GM12878 (cell line): ENCODE measurements around the gene PSAP. TPM values are rescaled to one million over a fixed set of nuclear protein-coding genes. Genes with fewer than 3 reads are reported as not detected.

Experiments used
- ATAC-seq: fragments of 200-7000 bp; cut with Tn5 transposase; 3 replicates; pipeline ENCODE4 v1.9.1; 2020; ENCODE audit warnings: mild to moderate bottlenecking, moderate library complexity
- BruUV-seq: library from RNA; stranded (reverse); fragments of 400-500 nt; replicated peaks from 2 replicates; lab custom pipeline; 2021; lab: Mats Ljungman, UMichigan
- CTCF ChIA-PET: fragments of 300-600 bp; sonication (Branson Sonifier 250); formaldehyde crosslinking; extraction: SDS; loops from one replicate; lab custom pipeline; 2021; ENCODE audit warnings: inconsistent platforms; lab: Yijun Ruan, JAX
- POLR2A ChIA-PET: fragments of 350-600 bp; formaldehyde crosslinking; extraction: SDS; loops from one replicate; lab custom pipeline; 2021; ENCODE audit warnings: inconsistent platforms; lab: Charles Lee
- RAD21 ChIA-PET: fragments of 300-600 bp; sonication (Branson Sonifier 250); formaldehyde crosslinking; loops from one replicate; lab custom pipeline; 2023; ENCODE audit warnings: antibody characterized with exemption; ENCODE audit not compliant: unreplicated experiment; lab: Charles Lee
- SMC1A ChIA-PET: fragments of 300-600 bp; sonication (Branson Sonifier 250); formaldehyde crosslinking; loops from one replicate; lab custom pipeline; 2023; ENCODE audit not compliant: unreplicated experiment, uncharacterized antibody; lab: Charles Lee
- DNase-seq: peaks from one replicate; pipeline ENCODE4 v3.0.0-alpha.2; 2011; ENCODE audit warnings: low read depth, low spot score
- FAIRE-seq: peaks from 3 replicates; lab custom pipeline; 2011; peaks lifted over from hg19 to GRCh38; lab: Jason Lieb, UNC
- H2AFZ ChIP-seq: 2 replicates; pipeline ENCODE4 v1.6.0; 2011; ENCODE audit warnings: low read depth, low read length, control low read depth; ENCODE audit not compliant: control insufficient read depth
- H3K27ac ChIP-seq: 2 replicates; pipeline ENCODE4 v1.5.1; 2011; ENCODE audit warnings: control low read depth; ENCODE audit not compliant: control insufficient read depth, insufficient read depth
- H3K27me3 ChIP-seq, 2 experiments: replicated peaks in 1 of 2; 2 replicates each; pipeline versions ENCODE4 v1.6.0 to v1.6.1; 2011; ENCODE audit warnings: low read length in 1 of 2; ENCODE audit not compliant: control insufficient read depth in 2 of 2, insufficient read depth in 2 of 2
- H3K36me3 ChIP-seq, 2 experiments: 2 replicates each; pipeline ENCODE4 v1.5.1; 2011; ENCODE audit warnings: low read length in 1 of 2; ENCODE audit not compliant: control insufficient read depth in 2 of 2, insufficient read depth in 2 of 2
- H3K4me1 ChIP-seq: 2 replicates; pipeline ENCODE4 v1.6.1; 2011; ENCODE audit warnings: mild to moderate bottlenecking, low read length, moderate library complexity, mixed read lengths; ENCODE audit not compliant: control insufficient read depth, insufficient read depth
- H3K4me2 ChIP-seq: 2 replicates; pipeline ENCODE4 v1.6.0; 2011; ENCODE audit warnings: control low read depth; ENCODE audit not compliant: control insufficient read depth, insufficient read depth
- H3K4me3 ChIP-seq: fragments of 200-600 bp; sonication (generic); 2 replicates; pipeline ENCODE4 v1.5.1; 2016
- H3K79me2 ChIP-seq: 2 replicates; pipeline ENCODE4 v1.6.0; 2011; ENCODE audit warnings: low read length; ENCODE audit not compliant: control insufficient read depth, insufficient read depth
- H3K9ac ChIP-seq: 2 replicates; pipeline ENCODE4 v1.8.0; 2011; ENCODE audit warnings: low read length, control low read depth, mixed read lengths; ENCODE audit not compliant: control insufficient read depth, insufficient read depth
- H3K9me3 ChIP-seq: replicated peaks from 3 replicates; pipeline ENCODE4 v1.5.1; 2011; ENCODE audit warnings: mild to moderate bottlenecking, low read length; ENCODE audit not compliant: control insufficient read depth, insufficient read depth
- H4K20me1 ChIP-seq: 2 replicates; pipeline ENCODE4 v1.6.0; 2011; ENCODE audit not compliant: control insufficient read depth, insufficient read depth
- FOXK2 ChIP-seq: fragments of 450-650 bp; IDR thresholded peaks from 2 replicates; pipeline ENCODE4 v1.6.1; 2017; ENCODE audit warnings: mild to moderate bottlenecking, moderate library complexity
- GABPA ChIP-seq: IDR thresholded peaks from 2 replicates; pipeline ENCODE4 v1.6.1; 2014; ENCODE audit warnings: antibody characterized with exemption, low read depth, mild to moderate bottlenecking, inconsistent platforms
- HDGF ChIP-seq: fragments of 450-650 bp; IDR thresholded peaks from 2 replicates; pipeline ENCODE4 v1.6.1; 2016; ENCODE audit warnings: antibody characterized with exemption
- LARP7 ChIP-seq: fragments of 450-650 bp; IDR thresholded peaks from 2 replicates; pipeline ENCODE4 v1.6.1; 2017; ENCODE audit warnings: mild to moderate bottlenecking
- NFYA ChIP-seq: IDR thresholded peaks from 2 replicates; pipeline ENCODE4 v1.6.1; 2011; ENCODE audit warnings: low read depth, mild to moderate bottlenecking, low read length, improper control_type of control experiment, borderline replicate concordance
- RB1 ChIP-seq: fragments of 450-650 bp; formaldehyde crosslinking; IDR thresholded peaks from 2 replicates; pipeline ENCODE4 v1.6.1; 2017; ENCODE audit warnings: mild to moderate bottlenecking, borderline replicate concordance
- WGBS: methylation state at CpG from one replicate; pipeline ENCODE4 v1.1.6; 2016; ENCODE audit warnings: low lambda C conversion rate; ENCODE audit not compliant: insufficient replicate concordance, insufficient coverage; ENCODE audit errors: missing lambda C conversion rate; 5-methylcytosine and 5-hydroxymethylcytosine counted together
- in situ Hi-C: fragments of 300-500 bp; cut with MboI; formaldehyde crosslinking; loops from 9 replicates; pipeline ENCODE4 v1.14.3; 2018; ENCODE audit warnings: mixed read lengths
- intact Hi-C: fragments of 100-400 bp; cut with micrococcal nuclease; formaldehyde crosslinking; loops from one replicate; pipeline ENCODE4 v1.14.2; 2022; ENCODE audit not compliant: unreplicated experiment
- polyA plus RNA-seq, 11 experiments: library from polyadenylated mRNA; depleted of rRNA in 4 of 11; unstranded in 6 of 11; stranded (reverse) in 5 of 11; fragments of >200 nt; fragmentation: Nextera tagmentation in 4 of 11; fragmentation: Illumina TruSeq in 1 of 11; extraction: Ambion mirVana in 4 of 11; extraction: Trizol in 1 of 11; gene quantifications; 1 replicate in 1 of 11; 2 replicates in 10 of 11; pipeline versions ENCODE4 v1.2.1 to v1.2.3, GENCODE V29; 2011 to 2016; ENCODE audit warnings: inconsistent platforms in 2 of 11, missing spikeins in 2 of 11, low read depth in 1 of 11
- total RNA-seq, 4 experiments: library from RNA; depleted of rRNA in 3 of 4; stranded (reverse); fragments of >200 nt in 3 of 4; fragmentation: Illumina TruSeq in 1 of 4; extraction: Trizol in 1 of 4; gene quantifications; 2 replicates each; pipeline versions ENCODE4 v1.2.1 to v1.2.3, GENCODE V29; 2013 to 2021
- TF ChIP-seq, protein P1 (sequence below): fragments of 450-650 bp; conservative IDR thresholded peaks from 2 replicates; pipeline ENCODE4 v1.6.1; 2017; ENCODE audit warnings: mild to moderate bottlenecking, moderate library complexity
- TF ChIP-seq, protein P2 (sequence below): fragments of 450-650 bp; formaldehyde crosslinking; IDR thresholded peaks from 2 replicates; pipeline ENCODE4 v1.5.0; 2022; ENCODE audit warnings: mild to moderate bottlenecking, missing genetic modification characterization

The PSAP gene
- total and polyA plus RNA-seq, 10 of the 15 experiments (the other 5 are each of a cell fraction or from before 2014, with no cell fraction given) = 178 to 336 (median 286) TPM

DNA sequence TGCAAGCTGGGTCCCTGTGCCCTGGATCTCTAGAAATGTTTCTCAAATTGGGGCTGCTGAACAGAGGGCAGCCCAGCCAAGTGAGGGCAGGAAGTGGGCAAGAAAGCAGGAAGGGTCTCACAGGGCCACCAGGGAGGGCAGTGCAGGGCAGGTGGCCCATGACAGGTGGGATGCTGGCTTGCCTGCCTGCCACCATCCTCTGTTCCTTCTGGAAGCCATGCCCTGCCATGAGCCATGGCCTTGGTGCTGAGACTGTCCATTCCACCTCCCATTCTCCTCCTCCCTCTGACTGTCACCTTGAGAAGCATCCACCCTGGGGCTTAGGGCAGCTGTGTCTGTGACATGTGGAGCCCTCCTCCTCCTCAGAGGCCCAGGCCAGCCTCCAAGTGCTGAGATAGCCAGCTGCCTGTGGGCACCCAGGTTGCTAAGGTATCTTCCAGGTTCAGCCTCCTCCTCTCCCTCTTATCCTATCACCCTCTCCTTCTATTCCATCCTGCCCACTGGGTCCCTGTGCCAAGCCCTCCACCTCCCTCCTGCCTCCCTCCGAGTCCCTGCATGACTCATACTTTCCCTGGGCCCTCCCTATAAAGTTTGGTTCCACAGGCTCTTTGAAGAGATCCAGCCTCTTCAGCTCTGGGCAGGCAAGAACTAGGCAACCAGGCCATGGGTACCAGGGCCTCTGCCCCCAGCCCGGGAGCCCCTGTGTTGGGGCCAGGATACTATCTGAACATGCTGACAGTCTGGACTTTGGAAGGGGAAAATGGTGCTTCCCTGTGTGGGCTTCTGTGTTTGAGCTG, 79.0 kb downstream of the PSAP start:
- Histone ChIP-seq H3K4me1 (peaks cover 70% of the 10 kb centered on the region), H3K4me2 (peak overlapping the region; percentile 99), H3K4me3 (peak overlapping the region; percentile 76; the same call in 1 of the 2 replicates), H2AFZ (no peak overlapping the region), H3K27ac (peak overlapping the region; percentile 14; the same call in 1 of the 2 replicates), H3K79me2 (peaks cover 23% of the 10 kb centered on the region), H3K27me3 (no peaks in the 10 kb centered on the region), H4K20me1 (no peaks in the 10 kb centered on the region), H3K9ac (peak overlapping the region; percentile 9; the same call in 1 of the 2 replicates), H3K9me3 (no peaks in the 10 kb centered on the region), H3K36me3 (no peaks in the 10 kb centered on the region)
- ATAC-seq (no peak), DNase-seq (no peak), FAIRE-seq (no peak)
- TSS peak; percentile 44 for BruUV-seq
- in situ Hi-C loops = no loop called here
- 38% methylated on average over 2 of the region's 2 CpGs for WGBS
- intact Hi-C loops = no loop called here
- ChIA-PET POLR2A (interaction anchor here (0.6 to 3.2 kb wide), 9 partner anchors 24 to 1604 kb away, joined by 3 to 9 read pairs (median 4); partner anchors contain the start of gene PSAP), RAD21 (interaction anchor here (0.6 to 3.6 kb wide), 12 partner anchors 11 to 563 kb away, joined by 3 to 29 read pairs (median 6); no protein-coding TSS in a partner anchor), SMC1A (interaction anchor here (1.0 to 3.6 kb wide), 9 partner anchors 12 to 124 kb away, joined by 3 to 22 read pairs (median 11); no protein-coding TSS in a partner anchor), CTCF (interaction anchor here (0.5 to 7.2 kb wide), 21 partner anchors 14 to 476 kb away, joined by 3 to 97 read pairs (median 4); no protein-coding TSS in a partner anchor)
- TF ChIP-seq HDGF = 0 out of 2 replicates have a peak, but pooled peaks have one; percentile 40
- TF ChIP-seq LARP7 = no peak

DNA sequence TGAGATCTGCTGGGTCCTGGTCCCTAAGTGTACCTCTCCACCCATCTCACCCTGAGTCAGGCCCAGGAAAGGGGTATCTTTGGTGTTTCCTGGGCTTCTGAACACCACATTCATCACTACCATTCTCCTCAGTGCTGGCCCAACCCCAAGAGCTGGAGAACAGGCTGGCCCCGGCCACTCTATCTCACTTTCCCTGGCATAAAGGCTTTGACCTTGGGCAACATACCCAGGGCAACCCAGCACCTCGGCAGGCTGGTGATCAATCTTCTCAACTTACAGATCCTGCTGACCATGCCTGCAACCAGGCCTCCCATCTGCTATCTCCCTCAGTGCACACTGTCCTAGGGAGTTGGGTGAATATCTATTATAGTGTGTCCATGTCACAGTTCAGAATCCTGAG, 79.8 kb downstream of the PSAP start:
- POLR2A ChIA-PET = interaction anchor here (1.0 to 1.5 kb wide), 2 partner anchors 76 to 80 kb away, joined by 4 read pairs; partner anchors contain the start of gene PSAP
- no peak for ATAC-seq
- WGBS = 76% methylated on average over 2 of the region's 2 CpGs
- FAIRE-seq = no peak
- H4K20me1 ChIP-seq = no peaks in the 10 kb centered on the region
- H3K79me2 ChIP-seq = peaks cover 23% of the 10 kb centered on the region
- H3K4me2 ChIP-seq = peak overlapping the region; percentile 99
- H2AFZ ChIP-seq = no peak overlapping the region
- RAD21 ChIA-PET = interaction anchor here (0.6 to 3.6 kb wide), 4 partner anchors 74 to 564 kb away, joined by 3 to 29 read pairs (median 11); no protein-coding TSS in a partner anchor
- H3K4me1 ChIP-seq = peaks cover 65% of the 10 kb centered on the region
- no peak for DNase-seq
- H3K4me3 ChIP-seq = peak overlapping the region; percentile 32
- BruUV-seq = no TSS peak
- peak overlapping the region; percentile 94; the same call in 1 of the 2 replicates for H3K27ac ChIP-seq
- peak overlapping the region; percentile 15; the same call in 1 of the 2 replicates for H3K9ac ChIP-seq
- no peaks in the 10 kb centered on the region for H3K36me3 ChIP-seq
- in situ Hi-C loops (no loop called here), intact Hi-C loops (no loop called here)
- H3K9me3 ChIP-seq = no peaks in the 10 kb centered on the region
- CTCF ChIA-PET = interaction anchor here (1.2 to 7.2 kb wide), 6 partner anchors 44 to 125 kb away, joined by 3 to 97 read pairs (median 27); no protein-coding TSS in a partner anchor
- H3K27me3 ChIP-seq = no peaks in the 10 kb centered on the region
- SMC1A ChIA-PET = interaction anchor here (0.6 to 3.6 kb wide), 6 partner anchors 38 to 399 kb away, joined by 3 to 18 read pairs (median 10); no protein-coding TSS in a partner anchor
- TF ChIP-seq GABPA (no peak), RB1 (no peak), NFYA (no peak), FOXK2 (no peak)
- TF ChIP-seq, protein P1, sequence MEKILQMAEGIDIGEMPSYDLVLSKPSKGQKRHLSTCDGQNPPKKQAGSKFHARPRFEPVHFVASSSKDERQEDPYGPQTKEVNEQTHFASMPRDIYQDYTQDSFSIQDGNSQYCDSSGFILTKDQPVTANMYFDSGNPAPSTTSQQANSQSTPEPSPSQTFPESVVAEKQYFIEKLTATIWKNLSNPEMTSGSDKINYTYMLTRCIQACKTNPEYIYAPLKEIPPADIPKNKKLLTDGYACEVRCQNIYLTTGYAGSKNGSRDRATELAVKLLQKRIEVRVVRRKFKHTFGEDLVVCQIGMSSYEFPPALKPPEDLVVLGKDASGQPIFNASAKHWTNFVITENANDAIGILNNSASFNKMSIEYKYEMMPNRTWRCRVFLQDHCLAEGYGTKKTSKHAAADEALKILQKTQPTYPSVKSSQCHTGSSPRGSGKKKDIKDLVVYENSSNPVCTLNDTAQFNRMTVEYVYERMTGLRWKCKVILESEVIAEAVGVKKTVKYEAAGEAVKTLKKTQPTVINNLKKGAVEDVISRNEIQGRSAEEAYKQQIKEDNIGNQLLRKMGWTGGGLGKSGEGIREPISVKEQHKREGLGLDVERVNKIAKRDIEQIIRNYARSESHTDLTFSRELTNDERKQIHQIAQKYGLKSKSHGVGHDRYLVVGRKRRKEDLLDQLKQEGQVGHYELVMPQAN = no peak
- TF ChIP-seq, protein P2, sequence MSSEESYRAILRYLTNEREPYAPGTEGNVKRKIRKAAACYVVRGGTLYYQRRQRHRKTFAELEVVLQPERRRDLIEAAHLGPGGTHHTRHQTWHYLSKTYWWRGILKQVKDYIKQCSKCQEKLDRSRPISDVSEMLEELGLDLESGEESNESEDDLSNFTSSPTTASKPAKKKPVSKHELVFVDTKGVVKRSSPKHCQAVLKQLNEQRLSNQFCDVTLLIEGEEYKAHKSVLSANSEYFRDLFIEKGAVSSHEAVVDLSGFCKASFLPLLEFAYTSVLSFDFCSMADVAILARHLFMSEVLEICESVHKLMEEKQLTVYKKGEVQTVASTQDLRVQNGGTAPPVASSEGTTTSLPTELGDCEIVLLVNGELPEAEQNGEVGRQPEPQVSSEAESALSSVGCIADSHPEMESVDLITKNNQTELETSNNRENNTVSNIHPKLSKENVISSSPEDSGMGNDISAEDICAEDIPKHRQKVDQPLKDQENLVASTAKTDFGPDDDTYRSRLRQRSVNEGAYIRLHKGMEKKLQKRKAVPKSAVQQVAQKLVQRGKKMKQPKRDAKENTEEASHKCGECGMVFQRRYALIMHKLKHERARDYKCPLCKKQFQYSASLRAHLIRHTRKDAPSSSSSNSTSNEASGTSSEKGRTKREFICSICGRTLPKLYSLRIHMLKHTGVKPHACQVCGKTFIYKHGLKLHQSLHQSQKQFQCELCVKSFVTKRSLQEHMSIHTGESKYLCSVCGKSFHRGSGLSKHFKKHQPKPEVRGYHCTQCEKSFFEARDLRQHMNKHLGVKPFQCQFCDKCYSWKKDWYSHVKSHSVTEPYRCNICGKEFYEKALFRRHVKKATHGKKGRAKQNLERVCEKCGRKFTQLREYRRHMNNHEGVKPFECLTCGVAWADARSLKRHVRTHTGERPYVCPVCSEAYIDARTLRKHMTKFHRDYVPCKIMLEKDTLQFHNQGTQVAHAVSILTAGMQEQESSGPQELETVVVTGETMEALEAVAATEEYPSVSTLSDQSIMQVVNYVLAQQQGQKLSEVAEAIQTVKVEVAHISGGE (CRISPR knock-in tag) = no peak
